ENCODE data around the gene KCNF1. TPM values are rescaled to one million over a fixed set of nuclear protein-coding genes. Genes with fewer than 3 reads are reported as not detected.

The KCNF1 gene
- polyA plus RNA-seq, 4 donors, result 0.25 to 0.34 TPM; not detected in 2

Other genes with a start within 250 kb of the KCNF1 start
- gene NOL10, start 222.0 kb upstream of the KCNF1 start, polyA plus RNA-seq, result 10 to 100 TPM in 2 of 4 donors, 1 to 10 TPM in 2; 7.8 to 18.6 (median 12.0) TPM
- gene ATP6V1C2, start 190.3 kb upstream of the KCNF1 start, polyA plus RNA-seq, result 1 to 10 TPM in 2 of 4 donors, under 1 TPM in 2; 0.22 to 3.6 (median 0.92) TPM
- 100 to 1,000 TPM in 2 of 4 donors, 10 to 100 TPM in 2; 24.4 to 311 (median 165) TPM for gene PDIA6, start 99.1 kb upstream of the KCNF1 start, polyA plus RNA-seq
- gene SLC66A3, start 243.5 kb downstream of the KCNF1 start, polyA plus RNA-seq, result 10 to 100 TPM in 3 of 4 donors, 1 to 10 TPM in 1; 2.5 to 14.9 (median 13.5) TPM

Data from small intestine (tissue), 4 donors.